ENCODE results near the gene SOX18.
"Not testable (repeated sequence)": the region's sequence is repeated elsewhere in the genome, so short reads cannot be mapped to it uniquely, and the experiment has no call there.

The SOX18 gene

GRCh38 chr20:64049060-64049877 lies at the start of gene SOX18:
TSS of gene SOX18 (minus strand) at chr20:64049639. CDS start at chr20:64049516, 123 bp downstream.
- DNase-seq: no peak

GRCh38 chr20:64098471-64099013 lies 49.1 kb upstream of the SOX18 start:
- no peak for DNase-seq

GRCh38 chr20:64096535-64096934 lies 47.1 kb upstream of the SOX18 start:
- DNase-seq: no peak

GRCh38 chr20:64095927-64096326 lies 46.5 kb upstream of the SOX18 start:
- DNase-seq: no peak

GRCh38 chr20:64095455-64095854 lies 46.0 kb upstream of the SOX18 start:
- DNase-seq: no peak

GRCh38 chr20:64093013-64093503 lies 43.6 kb upstream of the SOX18 start:
- DNase-seq: no peak

- no peak for DNase-seq
Measured at GRCh38 chr20:64092258-64093012, 43.0 kb upstream of the SOX18 start.

GRCh38 chr20:64091770-64092169 lies 42.3 kb upstream of the SOX18 start:
- no peak for DNase-seq

- DNase-seq: no peak
Measured at GRCh38 chr20:64091340-64091739, 41.9 kb upstream of the SOX18 start.

GRCh38 chr20:64090165-64090564 lies 40.7 kb upstream of the SOX18 start:
- peak; percentile 20 for DNase-seq

- DNase-seq: not testable (repeated sequence)
Measured at GRCh38 chr20:64088586-64088985, 39.1 kb upstream of the SOX18 start.

GRCh38 chr20:64087226-64087825 lies 37.9 kb upstream of the SOX18 start:
- not testable (repeated sequence) for DNase-seq

GRCh38 chr20:64086801-64087200 lies 37.4 kb upstream of the SOX18 start:
- DNase-seq: no peak

GRCh38 chr20:64084685-64085152 lies 35.3 kb upstream of the SOX18 start:
- peak; percentile 25 for DNase-seq

- DNase-seq: peak; percentile 39
Measured at GRCh38 chr20:64083804-64084684, 34.6 kb upstream of the SOX18 start, which contains the start of gene LKAAEAR1. TSS of gene LKAAEAR1 (minus strand) at chr20:64084398. CDS start at chr20:64084219, 179 bp downstream.

GRCh38 chr20:64083378-64083803 lies 34.0 kb upstream of the SOX18 start:
- DNase-seq: peak; percentile 87

GRCh38 chr20:64082820-64083377 lies 33.5 kb upstream of the SOX18 start:
- no peak for DNase-seq

GRCh38 chr20:64082126-64082731 lies 32.8 kb upstream of the SOX18 start:
- DNase-seq: no peak

GRCh38 chr20:64081624-64081964 lies 32.2 kb upstream of the SOX18 start:
- DNase-seq: no peak

GRCh38 chr20:64080813-64081623 lies 31.6 kb upstream of the SOX18 start:
- DNase-seq: no peak

All from COR-L47 (cell line).